ENCODE results near the gene LAMB1.

Gene LAMB1

GRCh38 chr7:108017776-108018151 lies 14.8 kb upstream of the LAMB1 start:
- no peak for DNase-seq (ENCODE audit: low read depth)

- no peak for DNase-seq (ENCODE audit: low read depth)
Measured at GRCh38 chr7:108016841-108017775, 14.1 kb upstream of the LAMB1 start.

GRCh38 chr7:108015740-108016139 lies 12.8 kb upstream of the LAMB1 start:
- no peak for DNase-seq (ENCODE audit: low read depth)

- no peak for DNase-seq (ENCODE audit: low read depth)
Measured at GRCh38 chr7:108014747-108015682, 12.1 kb upstream of the LAMB1 start.

GRCh38 chr7:108014215-108014614 lies 11.3 kb upstream of the LAMB1 start:
- DNase-seq (ENCODE audit: low read depth) = no peak

- DNase-seq (ENCODE audit: low read depth) = no peak
Measured at GRCh38 chr7:108012499-108013430, 9.8 kb upstream of the LAMB1 start.

GRCh38 chr7:108010377-108010776 lies 7.4 kb upstream of the LAMB1 start:
- no peak for DNase-seq (ENCODE audit: low read depth)

- DNase-seq (ENCODE audit: low read depth) = no peak
Measured at GRCh38 chr7:108009873-108010272, 6.9 kb upstream of the LAMB1 start.

- DNase-seq (ENCODE audit: low read depth) = no peak
Measured at GRCh38 chr7:108008827-108009226, 5.9 kb upstream of the LAMB1 start.

GRCh38 chr7:108008240-108008639 lies 5.3 kb upstream of the LAMB1 start:
- no peak for DNase-seq (ENCODE audit: low read depth)

GRCh38 chr7:108007762-108008161 lies 4.8 kb upstream of the LAMB1 start:
- no peak for DNase-seq (ENCODE audit: low read depth)

GRCh38 chr7:108007261-108007660 lies 4.3 kb upstream of the LAMB1 start:
- DNase-seq (ENCODE audit: low read depth) = no peak

- DNase-seq (ENCODE audit: low read depth) = no peak
Measured at GRCh38 chr7:108004220-108005142, 1.5 kb upstream of the LAMB1 start.

- DNase-seq (ENCODE audit: low read depth) = no peak
Measured at GRCh38 chr7:108003599-108003935, 606 bp upstream of the LAMB1 start.

GRCh38 chr7:108001764-108002725 lies 916 bp downstream of the LAMB1 start:
- DNase-seq (ENCODE audit: low read depth) = no peak

- no peak for DNase-seq (ENCODE audit: low read depth)
Measured at GRCh38 chr7:108000875-108001763, 1.8 kb downstream of the LAMB1 start.

GRCh38 chr7:107999779-108000560 lies 3.0 kb downstream of the LAMB1 start:
- DNase-seq (ENCODE audit: low read depth) = no peak
